CMK (cell line): ENCODE measurements around the gene ZNF577.
"Not testable (repeated sequence)": the region's sequence is repeated elsewhere in the genome, so short reads cannot be mapped to it uniquely, and the experiment has no call there.

ENCODE experiments used
- DNase-seq: peaks from one replicate; pipeline ENCODE4 v3.0.0-alpha.2; 2010; ENCODE audit warnings: low read depth

The ZNF577 gene

DNA sequence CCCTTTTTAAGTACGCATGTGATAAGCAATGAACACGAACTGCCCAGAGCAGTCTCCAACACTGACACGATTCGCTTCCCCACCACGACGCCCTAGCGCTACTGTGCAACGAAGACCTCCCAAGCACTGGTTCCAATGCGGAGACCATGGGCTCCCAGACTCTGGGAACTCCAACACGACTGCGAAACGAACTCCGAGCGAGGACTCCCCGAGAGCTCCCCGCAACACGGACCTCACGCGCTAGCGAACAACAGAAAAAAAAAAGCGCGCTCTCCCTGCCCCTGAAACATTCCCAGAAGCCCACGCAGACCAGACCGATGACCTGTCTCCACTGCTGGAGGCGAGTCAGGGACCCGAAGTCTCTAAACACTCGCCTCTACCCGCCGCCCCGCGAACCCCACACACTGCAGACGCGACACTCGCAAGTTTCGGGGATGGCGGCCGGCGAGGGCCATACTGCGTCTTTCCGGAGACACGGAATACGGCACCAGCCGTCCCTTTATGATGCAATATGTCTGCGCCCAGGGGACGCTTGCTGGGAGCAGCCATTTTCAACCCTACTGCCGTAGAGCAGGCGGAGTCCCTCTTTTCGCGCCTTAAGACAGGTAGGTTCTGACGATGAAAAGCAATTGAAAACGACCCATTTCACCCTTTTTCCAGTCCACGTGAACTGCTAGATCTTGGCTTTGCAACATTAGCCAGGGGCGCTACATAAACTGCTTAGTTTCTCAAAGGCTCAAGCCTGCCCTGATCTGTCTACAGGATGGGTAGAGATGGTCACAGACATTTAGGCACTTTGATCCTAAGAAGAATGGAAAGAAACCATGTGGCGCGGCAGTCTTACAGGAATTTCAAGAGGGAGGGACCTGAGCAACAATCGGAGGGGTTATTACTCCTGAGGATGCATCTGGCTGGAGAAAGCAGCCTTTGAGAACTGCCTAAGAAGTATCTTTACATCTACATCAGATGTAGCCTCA lies at the start of gene ZNF577:
ZNF577 (minus strand) TSS at position 430 of the 977 bp plus-strand sequence. CDS start 7,569 bp downstream, outside the sequence.
- peak; percentile 96 for DNase-seq

DNA sequence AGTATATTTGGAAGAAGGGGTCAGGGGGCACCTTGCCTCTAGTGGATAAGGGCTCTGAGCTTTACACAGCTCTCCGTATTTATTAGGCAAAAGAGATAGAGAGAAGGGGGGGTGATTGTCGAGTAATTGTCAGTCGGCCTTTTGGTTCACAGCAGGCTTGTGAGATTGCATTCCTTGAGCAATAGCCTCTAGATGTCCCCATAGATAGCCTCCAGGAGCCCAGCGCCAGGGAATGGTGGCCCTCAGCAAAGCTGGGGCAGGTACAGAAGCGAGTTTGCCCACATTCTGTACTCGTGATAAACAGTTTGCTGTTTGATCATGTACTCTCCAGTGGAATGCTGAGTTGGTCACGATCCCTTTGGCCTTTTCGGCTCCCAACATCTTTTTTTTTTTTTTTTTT lies 44.2 kb upstream of the ZNF577 start:
- no peak for DNase-seq

DNA sequence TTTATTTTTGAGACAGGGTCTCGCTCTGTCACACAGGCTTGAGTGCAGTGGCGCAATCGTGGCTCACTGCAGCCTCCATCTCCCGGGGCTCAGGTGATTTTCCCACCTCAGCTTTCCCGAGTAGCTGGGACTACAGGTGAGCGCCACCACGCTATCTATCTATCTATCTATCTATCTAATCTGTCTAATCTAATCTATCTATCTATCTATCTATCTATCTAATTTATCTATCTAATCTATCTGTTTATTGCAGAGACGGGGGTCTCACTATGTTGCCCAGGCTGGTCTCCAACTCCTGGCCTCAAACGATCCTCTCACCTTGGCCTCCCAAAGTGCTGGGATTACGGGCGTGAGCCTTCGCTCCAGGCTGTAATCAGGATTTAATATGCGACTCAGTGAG lies 40.1 kb upstream of the ZNF577 start:
- no peak for DNase-seq

DNA sequence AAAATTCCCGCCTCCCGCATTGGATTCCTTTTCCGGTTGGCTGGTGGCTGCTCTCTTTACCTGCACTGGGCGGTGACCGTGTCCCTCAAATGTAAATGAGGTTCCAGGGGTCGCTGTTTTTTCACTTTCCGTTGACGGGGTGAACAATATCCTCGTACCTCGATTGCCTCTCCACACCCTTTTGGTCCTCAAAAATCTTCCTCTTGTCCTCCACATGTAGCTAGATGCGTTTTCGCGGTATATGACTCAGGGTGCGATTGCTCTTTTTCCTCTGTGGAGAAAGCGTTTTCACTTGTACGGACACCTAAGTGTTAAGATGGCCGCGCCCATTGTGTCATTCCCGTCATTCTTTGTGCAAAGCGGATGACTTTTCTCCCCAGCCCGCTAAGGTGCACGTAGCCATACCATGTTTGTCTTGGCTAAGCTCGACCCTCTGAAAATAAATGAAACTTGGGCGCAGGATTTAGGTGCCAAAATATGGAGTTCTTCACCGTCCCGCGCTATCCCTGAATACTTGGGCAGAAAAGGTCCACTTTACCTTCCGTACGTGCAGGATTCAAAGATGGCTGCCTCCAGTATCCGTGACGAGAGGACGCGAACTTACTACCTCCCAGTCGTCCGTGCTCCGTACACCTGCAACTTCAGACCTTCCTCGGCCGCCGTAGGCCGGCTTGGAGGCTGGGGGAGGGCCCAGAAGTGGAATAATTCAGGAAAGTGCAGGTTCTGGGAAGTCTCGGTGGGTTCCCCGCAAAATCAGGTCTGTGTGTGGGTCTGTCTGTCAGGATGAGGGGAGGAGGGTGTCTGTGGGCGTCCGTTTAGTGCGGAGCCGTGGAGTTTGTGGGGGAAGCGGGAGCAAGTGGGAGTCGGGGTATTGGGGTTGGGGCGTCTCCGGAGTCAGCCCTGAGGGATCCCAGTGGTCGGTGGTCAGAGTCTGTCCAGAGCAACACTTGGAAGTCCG lies 39.3 kb upstream of the ZNF577 start, which contains the start of gene ZNF613:
ZNF613 (plus strand) TSS at position 689 of the 958 bp plus-strand sequence. CDS start 8,749 bp downstream, outside the sequence.
- DNase-seq, result peak; percentile 90

DNA sequence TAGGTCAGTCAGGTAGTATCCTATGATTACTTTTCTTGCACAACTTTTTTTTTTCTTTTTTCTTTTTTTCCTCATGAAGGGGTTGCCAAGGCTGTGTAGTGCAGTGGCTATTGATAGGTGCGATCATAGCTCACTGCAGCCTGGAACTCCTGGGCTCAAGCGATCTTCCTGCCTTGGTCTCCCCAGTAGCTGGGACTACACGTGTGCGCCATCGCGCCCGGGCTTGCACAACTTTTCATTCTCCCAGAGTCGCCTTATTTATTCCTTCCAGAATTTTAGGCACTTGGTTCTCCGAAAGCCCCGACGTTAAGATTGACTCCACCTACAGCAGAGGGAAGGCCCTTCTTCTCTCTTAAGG lies 38.7 kb upstream of the ZNF577 start:
- DNase-seq, result no peak

DNA sequence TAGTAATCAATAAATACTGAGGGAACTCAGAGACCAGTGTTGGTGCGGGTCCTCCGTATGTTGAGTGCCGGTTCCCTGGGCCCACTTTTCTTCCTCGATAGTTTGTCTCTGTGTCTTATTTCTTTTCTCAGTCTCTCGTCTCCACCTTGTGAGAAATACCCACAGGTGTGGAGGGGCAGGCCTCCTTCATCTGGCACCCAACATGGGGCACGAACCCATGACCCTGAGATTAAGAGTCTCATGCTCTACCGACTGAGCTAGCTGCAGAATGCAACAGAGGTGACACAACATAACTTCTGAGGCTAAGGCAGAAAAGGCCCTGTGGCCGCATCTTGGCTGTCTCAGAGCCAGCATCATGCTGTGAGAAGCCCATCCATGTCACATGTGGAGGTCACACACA lies 34.2 kb upstream of the ZNF577 start:
- no peak for DNase-seq

DNA sequence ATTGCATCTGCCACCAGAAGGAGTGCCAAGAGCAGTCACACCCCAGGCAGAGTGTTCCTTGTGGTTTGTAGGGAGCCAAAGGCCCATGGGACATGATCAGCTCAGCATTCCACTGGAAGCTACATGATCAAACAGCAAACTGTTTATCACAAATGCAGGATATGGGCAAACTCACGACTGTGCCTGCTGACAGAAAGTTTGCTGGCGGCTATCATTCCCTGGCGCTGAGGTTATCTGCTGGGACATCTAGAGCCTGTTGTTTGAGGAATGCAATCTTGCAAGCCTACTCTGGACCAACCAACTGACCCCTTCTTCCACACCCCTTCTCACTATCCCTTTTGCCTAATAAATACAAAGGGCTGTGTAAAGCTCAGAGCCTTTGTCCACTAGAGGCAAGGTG lies 31.9 kb upstream of the ZNF577 start:
- DNase-seq, result no peak

DNA sequence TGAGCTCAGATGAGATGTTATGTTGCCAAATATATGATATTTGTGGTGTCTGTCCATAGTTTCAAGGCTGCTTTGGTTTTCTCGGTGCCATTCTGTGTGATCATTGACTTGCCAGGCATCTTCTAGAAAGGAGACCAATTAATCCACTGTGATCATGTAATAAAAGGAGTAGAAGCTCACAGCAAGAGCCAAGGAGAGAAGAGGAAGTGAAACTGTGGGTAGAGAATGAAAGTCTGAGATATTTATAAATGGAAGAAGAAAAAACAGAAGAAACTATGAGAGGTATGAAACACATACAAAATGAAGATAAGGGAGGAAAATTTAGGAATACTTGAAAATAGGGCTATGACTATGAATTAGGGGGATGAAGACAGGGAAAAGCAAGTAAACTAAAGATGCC lies 28.4 kb upstream of the ZNF577 start:
- DNase-seq, result no peak

DNA sequence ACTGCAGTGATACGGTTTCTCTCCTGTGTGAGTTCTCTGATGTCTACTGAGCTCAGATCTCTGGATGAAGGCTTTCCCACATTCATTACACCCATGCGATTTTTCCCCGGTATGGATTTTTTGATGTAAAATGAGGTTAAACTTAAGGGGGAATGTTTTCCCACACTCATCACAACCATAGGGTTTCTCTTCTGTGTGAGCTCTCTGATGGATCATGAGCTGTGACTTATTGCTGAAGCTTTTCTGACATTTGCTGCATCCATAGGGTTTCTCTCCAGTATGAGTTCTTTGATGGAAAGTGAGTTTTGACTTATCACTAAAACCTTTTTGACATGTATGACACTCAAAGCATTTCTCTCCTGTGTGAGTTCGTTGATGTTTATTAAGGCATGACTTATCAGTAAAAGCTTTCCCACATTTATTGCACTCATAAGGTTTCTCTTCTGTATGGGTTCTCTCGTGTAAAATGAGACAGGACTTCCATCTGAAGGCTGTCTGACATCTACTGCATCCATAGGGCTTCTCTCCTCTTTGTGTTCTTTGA lies 27.6 kb upstream of the ZNF577 start:
- DNase-seq, result no peak

DNA sequence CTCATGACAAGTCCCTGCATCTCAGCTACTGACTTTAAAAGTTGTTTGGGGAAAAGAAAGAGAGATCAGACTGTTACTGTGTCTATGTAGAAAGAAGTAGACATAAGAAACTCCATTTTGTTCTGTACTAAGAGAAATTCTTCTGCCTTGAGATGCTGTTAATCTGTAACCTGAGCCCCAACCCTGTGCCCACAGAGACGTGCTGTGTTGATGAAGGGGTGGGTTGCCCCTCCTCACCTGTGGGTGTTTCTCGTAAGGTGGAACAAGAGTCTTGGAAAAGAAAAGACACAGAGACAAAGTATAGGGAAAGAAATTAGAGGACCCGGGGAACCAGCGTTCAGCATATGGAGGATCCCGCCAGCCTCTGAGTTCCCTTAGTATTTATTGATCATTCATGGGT lies 20.2 kb upstream of the ZNF577 start:
- not testable (repeated sequence) for DNase-seq

DNA sequence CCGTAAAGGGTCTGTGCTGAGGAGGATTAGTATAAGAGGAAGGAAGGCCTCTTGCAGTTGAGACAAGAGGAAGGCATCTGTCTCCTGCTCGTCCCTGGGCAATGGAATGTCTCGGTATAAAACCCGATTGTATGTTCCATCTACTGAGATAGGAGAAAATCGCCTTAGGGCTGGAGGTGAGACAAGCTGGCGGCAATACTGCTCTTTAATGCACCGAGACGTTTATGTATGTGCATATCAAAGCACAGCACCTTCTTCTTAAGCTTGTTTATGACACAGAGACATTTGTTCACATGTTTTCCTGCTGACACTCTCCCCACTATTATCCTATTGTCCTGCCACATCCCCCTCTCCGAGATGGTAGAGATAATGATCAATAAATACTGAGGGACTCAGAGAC lies 18.4 kb upstream of the ZNF577 start:
- DNase-seq, result not testable (repeated sequence)

DNA sequence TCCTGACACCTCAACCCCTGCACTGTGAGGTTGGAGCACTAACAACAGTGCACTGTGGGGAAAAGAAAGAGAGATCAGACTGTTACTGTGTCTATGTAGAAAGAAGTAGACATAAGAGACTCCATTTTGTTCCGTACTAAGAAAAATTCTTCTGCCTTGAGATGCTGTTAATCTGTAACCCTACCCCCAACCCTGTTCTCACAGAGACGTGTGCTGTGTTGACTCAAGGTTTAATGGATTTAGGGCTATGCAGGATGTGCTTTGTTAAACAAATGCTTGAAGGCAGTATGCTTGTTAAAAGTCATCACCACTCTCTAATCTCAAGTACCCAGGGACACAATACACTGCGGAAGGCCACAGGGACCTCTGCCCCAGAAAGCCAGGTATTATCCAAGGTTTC lies 17.9 kb upstream of the ZNF577 start:
- not testable (repeated sequence) for DNase-seq

DNA sequence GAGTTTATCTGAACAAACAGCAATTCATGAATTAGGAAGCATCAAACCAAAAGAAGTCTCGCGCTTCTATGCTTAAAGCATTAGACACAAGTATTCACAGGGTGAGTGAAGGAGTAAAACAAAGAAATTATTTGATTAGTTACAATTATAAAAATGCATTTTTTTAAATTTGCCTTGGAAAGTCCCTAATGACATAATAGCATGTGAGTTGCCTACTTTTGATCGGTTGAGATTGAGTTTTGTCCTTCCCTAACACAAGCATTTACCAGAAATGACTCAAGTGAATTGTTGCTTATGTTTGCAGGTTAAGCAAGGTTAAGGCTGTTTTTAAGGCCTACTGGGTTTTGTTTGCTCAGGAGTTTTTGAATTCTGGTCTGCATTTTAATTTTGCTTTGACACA lies 17.5 kb upstream of the ZNF577 start:
- DNase-seq, result no peak

DNA sequence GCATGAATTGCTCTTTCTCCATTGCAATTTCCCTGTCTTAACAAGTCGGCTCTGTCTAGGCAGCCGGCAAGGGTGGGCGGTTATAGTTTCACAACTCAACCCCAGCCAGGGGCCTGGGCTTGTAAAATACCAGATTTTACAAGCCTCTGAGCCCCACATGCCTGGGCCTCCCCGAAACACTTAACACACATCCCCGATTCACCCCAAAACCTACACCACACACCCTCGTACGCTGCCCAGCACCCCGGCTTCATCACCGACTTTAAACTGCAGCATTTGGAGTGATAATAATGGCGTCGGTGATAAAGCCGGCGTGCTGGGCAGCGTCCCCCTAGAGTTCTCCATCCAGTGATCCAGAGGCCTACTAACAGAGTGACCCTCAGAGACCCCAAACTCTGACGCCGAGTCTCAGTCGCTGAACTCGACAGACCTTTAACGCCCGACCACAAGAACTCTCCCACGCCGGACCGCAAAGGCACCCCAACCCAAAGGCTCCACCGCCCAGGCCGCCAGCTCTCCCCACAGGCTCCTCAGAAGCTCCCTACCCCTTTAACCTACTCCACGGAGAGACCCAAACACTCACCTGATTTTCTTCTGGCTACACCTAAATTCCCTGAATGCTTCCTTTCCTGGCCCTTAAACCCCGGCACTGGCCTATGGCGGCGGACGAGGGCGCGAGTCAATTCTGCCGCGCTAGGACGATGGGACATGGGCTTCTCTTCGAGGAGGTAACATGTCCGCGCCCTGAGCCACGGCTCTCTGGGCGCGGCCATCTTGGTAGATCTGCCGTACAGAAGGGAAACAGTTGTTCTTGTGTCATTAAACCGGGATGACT lies 16.8 kb upstream of the ZNF577 start, which contains the start of gene ZNF649:
ZNF649 (minus strand) TSS at position 687 of the 835 bp plus-strand sequence. CDS start 4,910 bp downstream, outside the sequence.
- peak; percentile 83 for DNase-seq

DNA sequence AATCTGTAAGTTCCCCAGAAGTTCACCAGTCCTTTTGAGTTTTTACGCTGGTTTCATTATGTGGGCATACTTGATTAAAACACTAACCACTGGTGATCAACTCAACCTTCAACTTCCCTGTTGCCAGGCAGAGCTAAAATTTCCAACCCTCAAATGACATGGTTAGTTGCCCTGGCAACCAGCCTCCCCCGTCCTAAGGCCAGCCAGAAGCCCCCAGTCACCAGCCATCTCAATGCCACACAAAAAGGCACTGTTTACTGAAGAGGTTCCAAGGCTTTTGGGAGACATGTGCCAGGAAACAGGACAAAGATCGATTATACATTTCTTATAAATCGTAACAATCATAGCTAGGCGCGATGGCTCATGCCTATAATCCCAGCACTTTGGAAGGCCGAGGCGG lies 15.4 kb upstream of the ZNF577 start:
- DNase-seq, result no peak

DNA sequence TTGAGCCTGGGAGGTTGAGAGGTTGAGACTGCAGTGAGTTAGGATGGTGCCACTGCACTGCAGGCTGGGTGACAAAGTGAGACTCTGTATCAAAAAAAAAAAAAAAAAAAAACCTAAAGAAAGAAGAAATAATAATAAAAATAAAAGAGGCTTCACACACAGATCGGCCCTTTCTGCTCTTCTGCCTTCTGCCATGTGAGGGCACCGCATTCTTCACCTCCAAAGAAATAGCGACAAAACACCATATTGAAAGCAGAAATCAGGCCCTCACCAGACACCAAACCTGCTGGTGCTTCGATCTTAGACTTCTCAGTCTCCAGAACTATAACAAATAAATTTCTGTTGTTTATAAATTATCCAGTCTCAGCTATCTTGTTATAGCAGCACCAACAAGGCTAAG lies 14.1 kb upstream of the ZNF577 start:
- no peak for DNase-seq

DNA sequence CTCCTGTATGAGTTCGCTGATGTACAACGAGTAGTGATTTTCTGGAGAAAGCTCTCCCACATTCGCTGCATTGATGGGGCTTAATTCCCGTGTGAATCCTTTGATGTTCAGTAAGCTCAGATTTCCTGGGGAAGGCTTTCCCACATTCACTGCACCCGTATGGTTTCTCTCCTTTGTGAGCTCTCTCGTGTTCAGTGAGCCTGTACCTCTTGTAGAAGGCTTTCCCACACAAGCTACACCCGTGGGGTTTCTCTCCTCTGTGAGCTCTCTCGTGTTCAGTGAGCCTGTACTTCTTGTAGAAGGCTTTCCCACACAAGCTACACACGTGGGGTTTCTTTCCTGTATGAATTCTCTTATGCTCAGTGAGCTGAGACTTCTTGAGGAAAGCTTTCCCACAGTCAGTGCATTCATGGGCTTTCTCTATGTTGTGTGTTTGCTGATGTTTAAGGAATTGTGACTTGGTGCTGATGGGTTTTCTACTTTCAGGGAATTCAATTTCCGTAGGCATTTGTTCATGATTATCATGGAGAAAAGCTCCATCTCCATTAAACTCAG lies 3.5 kb upstream of the ZNF577 start:
- DNase-seq, result no peak

DNA sequence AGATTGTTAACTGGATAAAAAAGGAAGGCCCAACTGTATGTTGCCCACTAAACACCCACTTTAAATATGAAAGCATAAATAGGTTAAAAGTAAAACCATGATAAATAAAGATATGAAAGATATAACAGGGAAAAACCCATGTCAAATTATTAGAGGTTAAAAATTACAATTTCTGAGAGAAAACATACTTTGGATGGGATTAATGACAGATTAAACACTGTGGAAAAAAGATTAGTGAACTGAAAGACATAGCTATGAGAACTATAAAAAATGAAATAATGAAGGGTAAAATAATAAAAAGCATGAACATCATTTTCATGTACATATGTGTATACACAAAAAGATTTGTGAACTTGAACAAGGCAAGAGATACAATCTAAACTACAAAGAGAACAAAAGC lies 2.2 kb upstream of the ZNF577 start:
- DNase-seq, result no peak

DNA sequence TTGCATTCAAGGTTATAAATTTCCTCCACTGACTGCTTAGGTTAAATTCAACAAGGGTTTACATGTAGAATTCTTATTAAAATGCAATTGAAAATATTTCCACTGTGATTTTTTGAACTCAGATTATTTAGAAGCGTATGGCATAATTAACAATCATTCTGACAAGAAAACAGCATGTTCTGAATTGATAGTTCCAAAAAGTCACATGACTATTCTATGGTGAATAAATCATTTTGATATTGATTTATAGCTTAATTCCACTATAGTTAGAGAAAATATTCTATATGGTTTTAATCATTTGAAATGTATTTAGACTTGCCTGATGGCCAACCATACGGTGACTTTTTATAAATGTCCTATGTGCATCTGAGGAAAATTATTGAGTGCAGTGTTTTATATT lies 3.0 kb downstream of the ZNF577 start:
- DNase-seq, result no peak

DNA sequence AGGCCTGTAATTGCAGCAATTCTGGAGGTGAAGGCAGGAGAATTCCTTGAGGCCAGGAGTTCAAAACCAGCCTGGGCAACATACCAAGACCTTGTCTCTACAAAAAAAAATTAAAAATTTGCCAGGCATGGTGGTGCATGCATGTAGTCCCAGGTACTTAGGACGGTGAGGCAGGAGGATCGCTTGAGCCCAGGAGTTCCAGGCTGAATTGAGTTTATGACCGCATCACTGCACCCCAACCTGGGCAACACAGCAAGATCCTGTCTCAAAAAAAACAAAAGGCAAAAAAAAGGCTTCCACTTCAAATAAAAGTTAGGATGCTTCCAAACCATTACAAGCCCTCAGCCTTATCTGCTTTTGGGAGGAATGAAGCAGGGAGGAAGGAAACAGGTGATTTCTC lies 5.2 kb downstream of the ZNF577 start:
- no peak for DNase-seq

DNA sequence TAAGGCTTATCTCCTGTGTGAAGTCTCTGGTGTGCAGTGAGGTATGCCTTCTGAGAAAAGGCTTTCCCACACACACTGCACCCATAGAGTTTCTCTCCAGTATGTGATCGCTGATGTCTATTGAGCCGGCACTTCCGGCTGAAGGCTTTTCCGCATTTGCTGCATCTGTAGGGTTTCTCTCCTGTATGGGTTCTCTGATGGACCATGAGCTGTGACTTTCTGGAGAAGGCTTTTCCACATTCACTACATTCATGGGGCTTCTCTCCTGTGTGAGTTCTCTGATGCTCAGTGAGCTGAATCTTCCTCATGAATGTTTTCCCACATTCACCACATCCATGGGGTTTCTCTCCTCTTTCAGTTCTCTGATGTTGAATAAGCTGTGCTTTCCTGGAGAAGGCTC lies 14.7 kb downstream of the ZNF577 start:
- no peak for DNase-seq
